ENCODE data around the gene CREB5.

DNA sequence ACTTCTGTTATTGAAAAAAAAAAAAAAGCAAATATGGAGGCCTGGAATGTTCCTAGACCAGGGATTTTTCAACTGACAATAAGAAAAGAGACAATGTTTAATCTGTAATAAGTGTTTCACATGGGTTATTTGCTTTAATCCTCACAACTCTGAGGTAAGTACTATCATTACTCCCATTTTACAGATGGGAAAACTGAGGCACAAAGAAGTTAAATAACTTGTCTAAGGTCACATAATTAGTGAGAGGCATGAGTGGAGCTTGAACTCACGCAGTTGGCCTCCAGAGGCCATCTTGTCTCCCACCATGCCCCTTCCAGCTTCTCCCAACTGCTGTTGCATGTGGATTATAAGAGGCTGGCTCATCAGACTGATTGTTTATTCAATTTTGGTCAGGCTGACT lies 36.6 kb upstream of the CREB5 start:
- TF ChIP-seq, protein P1, sequence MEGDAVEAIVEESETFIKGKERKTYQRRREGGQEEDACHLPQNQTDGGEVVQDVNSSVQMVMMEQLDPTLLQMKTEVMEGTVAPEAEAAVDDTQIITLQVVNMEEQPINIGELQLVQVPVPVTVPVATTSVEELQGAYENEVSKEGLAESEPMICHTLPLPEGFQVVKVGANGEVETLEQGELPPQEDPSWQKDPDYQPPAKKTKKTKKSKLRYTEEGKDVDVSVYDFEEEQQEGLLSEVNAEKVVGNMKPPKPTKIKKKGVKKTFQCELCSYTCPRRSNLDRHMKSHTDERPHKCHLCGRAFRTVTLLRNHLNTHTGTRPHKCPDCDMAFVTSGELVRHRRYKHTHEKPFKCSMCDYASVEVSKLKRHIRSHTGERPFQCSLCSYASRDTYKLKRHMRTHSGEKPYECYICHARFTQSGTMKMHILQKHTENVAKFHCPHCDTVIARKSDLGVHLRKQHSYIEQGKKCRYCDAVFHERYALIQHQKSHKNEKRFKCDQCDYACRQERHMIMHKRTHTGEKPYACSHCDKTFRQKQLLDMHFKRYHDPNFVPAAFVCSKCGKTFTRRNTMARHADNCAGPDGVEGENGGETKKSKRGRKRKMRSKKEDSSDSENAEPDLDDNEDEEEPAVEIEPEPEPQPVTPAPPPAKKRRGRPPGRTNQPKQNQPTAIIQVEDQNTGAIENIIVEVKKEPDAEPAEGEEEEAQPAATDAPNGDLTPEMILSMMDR (IDR thresholded peaks at IDR 0.05): no peak
- TF ChIP-seq POLR2A (IDR thresholded peaks at IDR 0.05; ENCODE audit: low read depth): no peak

Data from esophagus muscularis mucosa (tissue), 3 donors.